ENCODE data around the gene UBE3A. TPM values are rescaled to one million over a fixed set of nuclear protein-coding genes. Genes with fewer than 3 reads are reported as not detected.

The UBE3A gene
- total RNA-seq, 4 donors from 2014 or later = 93.6 to 116 (median 95.3) TPM

GRCh38 chr15:25323420-25323819, 115.4 kb downstream of the UBE3A start:
- Histone ChIP-seq H3K36me3 (peaks cover 0 to 7% of the 10 kb centered on the region in 2 donors), H3K27me3 (no peaks in the 10 kb centered on the region), H3K4me3 (no peak overlapping the region), H3K4me1 (peaks cover 0 to 8% (median 0%) of the 10 kb centered on the region in 3 donors), H3K9me3 (peaks cover 0 to 16% (median 0%) of the 10 kb centered on the region in 3 donors), H3K27ac (no peak overlapping the region)
- WGBS, 2 donors (ENCODE audit: low coverage in 1 of 2) = no CpG with 5 or more reads among the region's 1 CpG
- TF ChIP-seq CTCF (IDR thresholded peaks at IDR 0.05) (no peak), POLR2A (IDR thresholded peaks at IDR 0.05) (no peak), EP300 (IDR thresholded peaks at IDR 0.05) (no peak), POLR2AphosphoS5 (IDR thresholded peaks at IDR 0.05) (no peak)
- ATAC-seq = no peak

GRCh38 chr15:25287823-25288222, 151.0 kb downstream of the UBE3A start:
- H3K4me3 ChIP-seq = no peak overlapping the region
- WGBS, 2 donors (ENCODE audit: low coverage in 1 of 2) = 83 to 87% methylated on average over 1 to 2 of the region's 3 CpGs
- H3K27ac ChIP-seq = no peak overlapping the region
- no peaks in the 10 kb centered on the region for H3K36me3 ChIP-seq
- H3K27me3 ChIP-seq = no peaks in the 10 kb centered on the region
- TF ChIP-seq EP300 (IDR thresholded peaks at IDR 0.05) (no peak), POLR2AphosphoS5 (IDR thresholded peaks at IDR 0.05) (no peak), POLR2A (IDR thresholded peaks at IDR 0.05) (no peak), CTCF (IDR thresholded peaks at IDR 0.05) (no peak)
- H3K9me3 ChIP-seq = peaks cover 0 to 30% (median 2%) of the 10 kb centered on the region in 3 donors
- H3K4me1 ChIP-seq = no peaks in the 10 kb centered on the region
- no peak for ATAC-seq
